Stimulated activated CD8-positive, alpha-beta memory T cell treated with anti-CD3 and anti-CD28 coated beads, Interleukin-2, amount 100 ng/mL, for 1 hour (primary cell): ENCODE results near the gene CPNE4.
"Not testable (repeated sequence)": the region's sequence is repeated elsewhere in the genome, so short reads cannot be mapped to it uniquely, and the experiment has no call there.

Experiments used
- DNase-seq, 2 donors: peaks; one replicate each; pipeline ENCODE4 v3.0.0-alpha.2; 2020; ENCODE audit warnings: low read depth in 2 of 2

Gene CPNE4

DNA sequence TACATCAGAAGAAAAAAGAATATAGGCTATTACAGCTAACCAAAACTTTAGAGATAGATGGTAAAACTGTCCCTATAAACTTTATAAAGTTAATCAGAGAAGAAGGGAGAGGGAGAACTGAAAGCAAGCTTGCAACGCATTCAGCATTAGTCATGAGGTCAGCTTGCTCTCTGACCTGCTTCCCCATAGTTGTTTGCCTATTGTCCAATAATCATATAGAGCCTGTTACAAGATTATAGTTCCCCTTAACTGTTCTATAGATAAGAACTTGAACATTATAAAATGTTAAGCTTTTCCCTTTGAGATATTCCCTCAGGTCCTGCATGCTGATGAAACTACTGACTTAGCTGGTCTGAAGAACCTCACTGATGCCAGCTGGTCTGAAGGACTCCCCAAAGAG lies 74.5 kb downstream of the CPNE4 start:
- DNase-seq: no peak

DNA sequence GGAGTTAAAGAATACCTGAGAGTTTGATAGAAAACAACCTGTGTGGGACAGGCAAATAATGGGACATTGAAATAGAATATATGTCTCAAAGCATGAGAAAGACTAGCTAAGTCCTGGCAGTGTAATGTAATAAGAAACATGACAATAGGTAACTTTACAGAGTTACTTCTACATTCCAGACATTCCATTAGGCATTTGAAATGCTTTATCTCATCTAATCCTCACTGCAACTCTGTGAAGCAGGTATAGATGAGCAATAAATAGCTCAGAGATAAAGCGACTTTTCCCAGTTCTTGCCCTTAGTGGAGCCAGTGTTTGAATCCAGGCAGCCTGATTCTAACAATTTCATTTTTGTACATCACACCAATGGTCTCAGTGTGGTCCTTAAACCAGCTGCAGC lies 76.8 kb downstream of the CPNE4 start:
- DNase-seq: no peak

DNA sequence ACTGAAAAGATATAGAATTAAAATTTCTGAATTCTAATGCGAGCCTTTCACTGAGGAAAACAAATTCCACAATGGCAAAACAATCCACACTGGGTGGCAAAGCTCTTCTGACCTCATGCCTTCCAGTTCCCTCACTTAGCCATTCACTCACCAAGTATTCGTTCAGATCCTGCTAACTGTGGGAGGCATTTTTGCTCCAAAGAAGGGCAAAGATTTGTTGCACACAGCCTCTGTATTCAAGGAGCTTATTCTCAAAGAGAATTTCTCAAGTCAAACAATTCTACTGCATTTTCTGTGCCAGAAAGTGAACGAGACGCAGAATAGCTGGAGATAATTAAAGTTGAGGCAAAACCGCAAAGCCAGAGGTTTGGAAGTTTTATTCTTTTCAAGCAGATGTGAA lies 77.3 kb downstream of the CPNE4 start:
- no peak for DNase-seq

DNA sequence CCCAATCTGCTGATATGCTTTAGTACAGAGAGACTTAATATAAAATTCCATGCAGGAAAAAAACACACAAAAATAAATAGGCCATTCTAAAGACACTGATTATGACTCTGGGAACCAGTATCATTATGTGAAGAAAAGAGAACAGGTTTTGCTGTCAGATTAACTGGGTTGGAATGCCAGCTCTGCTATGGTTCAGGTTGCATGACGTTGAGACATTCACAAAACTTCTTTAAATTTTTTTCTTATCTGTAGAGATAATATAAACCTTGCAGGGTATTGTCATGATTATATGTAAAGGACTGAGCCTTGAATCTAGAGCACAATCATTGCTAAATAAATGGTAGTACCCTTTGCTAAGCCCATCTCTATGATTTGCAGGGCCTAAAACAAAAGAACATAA lies 86.0 kb downstream of the CPNE4 start:
- no peak for DNase-seq

DNA sequence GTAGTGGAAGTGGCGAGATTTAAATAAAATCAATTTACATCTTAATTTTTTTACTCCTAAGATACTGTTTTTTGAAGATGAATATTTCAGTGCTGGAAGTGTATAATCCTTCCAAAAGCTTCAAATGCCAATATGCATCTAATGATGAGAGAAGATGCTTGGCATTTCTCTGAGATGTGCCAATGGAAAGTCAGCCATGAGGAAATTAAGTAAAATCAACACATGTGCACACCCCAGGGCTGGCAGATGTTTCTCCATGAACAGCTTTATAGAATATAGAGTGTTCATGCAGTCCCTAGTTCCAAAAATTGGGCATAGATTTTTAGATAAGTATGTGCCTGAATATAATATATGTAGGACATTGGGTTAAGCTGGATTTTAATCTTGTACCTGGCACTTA lies 90.1 kb downstream of the CPNE4 start:
- no peak for DNase-seq

DNA sequence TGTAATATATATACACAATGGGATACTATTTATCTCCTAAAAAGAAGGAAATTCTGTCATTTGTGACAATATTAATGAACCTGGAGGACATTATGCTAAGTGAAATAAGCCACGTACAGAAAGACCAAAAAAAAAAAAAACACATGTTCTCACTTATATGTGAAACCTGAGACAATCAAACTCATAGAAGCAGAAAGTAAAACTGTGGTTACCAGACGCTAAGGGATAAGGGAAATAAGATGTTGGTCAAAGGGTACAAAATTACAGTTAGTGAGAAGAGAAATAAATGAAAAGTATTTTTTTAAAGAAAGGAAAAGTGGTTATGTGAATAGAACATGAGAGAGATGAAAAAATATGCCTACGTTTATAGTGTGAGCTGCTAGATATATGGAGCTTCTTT lies 101.1 kb downstream of the CPNE4 start:
- no peak for DNase-seq

DNA sequence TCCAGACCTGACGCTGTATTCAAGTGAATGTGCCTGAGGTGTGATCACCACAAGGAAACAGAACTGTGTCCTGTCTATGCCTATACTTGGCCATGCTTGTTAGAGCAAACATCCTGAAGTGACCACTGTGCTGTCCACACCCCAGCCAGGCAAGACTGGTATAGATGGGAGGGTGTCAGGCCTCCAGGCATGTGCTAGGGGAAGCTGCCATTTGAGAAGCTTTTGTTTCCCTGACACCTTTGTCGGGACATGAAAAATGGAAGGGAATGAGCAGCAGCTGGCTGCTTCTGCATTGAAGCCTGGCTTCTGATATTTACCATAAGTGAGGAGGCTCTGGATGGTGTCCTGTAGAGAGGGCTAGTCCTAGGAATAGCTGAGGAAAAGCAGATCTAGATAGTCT lies 106.2 kb downstream of the CPNE4 start:
- no peak for DNase-seq

DNA sequence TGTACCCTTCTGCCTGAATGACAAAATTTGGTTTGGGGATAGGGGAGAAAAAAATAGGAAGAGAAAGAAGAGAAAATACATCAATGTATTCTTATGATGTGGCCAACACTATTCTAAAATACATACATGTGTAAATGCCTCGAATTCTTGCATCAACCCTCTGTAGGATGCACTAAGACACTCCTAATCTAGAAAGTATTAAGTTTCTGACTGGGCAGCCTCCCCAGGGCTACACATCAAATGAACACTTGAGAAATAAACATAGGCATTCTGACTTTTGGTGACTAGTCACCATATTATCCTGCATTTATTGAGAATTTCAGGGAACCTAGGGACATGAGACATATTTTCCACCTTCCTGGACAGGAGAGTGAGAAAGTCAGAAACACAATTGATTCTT lies 109.2 kb downstream of the CPNE4 start:
- DNase-seq: no peak

DNA sequence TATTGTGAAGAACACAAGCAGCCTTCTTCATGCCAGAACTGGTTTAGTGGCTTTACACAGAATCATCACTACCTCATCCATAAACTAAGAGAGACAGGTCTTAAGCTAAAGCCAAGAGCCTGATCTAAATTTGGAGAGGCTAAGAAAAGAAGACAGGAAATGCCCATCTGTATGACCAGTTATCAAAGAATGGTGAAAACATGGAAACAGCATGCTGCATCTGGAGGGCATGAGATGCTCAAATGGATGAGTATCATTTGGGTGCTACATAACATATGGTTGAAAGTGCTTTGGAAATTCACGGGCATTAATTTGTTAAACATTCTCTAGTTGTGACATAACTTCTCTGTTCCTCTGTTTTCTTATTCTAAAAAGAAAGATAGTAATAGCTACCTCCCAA lies 112.5 kb downstream of the CPNE4 start:
- DNase-seq: no peak

DNA sequence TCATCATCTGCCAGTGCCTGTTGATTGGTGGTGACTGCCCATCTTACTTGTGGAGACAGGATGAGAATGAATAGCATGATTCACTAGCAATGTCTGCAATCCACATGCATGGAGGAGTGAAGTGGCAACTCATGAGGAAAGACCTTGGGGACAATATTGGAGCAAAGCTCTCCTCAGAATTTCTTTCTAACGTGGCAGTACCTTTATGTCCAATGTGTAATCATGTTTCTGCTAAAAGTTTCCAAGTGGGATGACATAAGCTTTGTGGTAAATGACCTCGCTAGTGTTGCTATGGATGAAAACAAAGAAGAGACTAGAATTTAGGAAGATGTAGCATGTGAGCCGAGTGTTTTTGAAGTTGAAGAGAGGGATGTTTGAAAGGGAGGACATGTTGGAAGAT lies 117.8 kb downstream of the CPNE4 start:
- DNase-seq: no peak

DNA sequence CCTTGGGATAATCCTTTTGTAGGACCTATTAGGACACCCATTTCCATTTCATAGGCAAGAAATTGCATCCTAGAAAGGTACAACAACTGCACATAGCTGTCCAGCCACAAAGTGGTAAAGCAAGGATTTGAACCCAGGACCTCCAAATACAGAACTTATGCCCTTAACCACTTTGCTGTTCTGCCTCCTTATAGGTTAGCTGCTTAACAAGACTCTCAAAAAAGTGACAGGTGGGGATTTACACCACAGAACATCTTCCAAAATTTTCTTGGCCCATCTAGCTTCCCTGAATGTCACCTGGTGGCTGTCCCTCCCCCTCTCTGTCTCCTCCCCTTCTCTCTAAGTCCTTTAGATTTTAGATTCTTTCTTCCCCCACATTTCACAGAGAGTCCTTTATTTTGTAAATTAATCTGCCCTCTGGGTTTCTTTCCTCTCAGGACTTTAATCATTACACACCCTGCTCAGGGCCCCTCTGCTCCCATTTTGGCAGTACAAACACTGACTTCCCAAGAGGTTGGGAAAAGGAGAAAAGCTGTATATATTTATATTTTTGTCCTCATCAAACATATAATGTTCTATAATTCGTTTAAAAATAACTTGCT lies 120.6 kb downstream of the CPNE4 start:
- no peak for DNase-seq

DNA sequence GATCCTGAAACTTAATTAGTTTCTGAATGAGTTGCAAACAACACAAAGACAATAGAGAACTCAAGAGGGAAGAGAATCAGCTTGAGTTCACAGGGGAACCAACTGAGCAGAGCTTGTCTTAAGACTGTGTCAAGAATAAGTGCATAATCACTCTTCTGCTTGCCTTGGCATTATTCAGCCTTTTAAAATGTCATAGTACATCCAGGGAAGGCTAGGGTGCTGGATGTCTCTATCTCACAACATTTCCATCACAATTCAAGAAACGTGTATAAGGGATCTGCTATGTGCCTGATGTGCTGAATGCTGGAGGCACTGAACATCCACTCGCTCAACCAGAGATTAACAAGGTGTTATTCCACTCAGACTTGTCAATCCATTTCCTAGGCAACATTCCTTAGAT lies 122.6 kb downstream of the CPNE4 start:
- no peak for DNase-seq

DNA sequence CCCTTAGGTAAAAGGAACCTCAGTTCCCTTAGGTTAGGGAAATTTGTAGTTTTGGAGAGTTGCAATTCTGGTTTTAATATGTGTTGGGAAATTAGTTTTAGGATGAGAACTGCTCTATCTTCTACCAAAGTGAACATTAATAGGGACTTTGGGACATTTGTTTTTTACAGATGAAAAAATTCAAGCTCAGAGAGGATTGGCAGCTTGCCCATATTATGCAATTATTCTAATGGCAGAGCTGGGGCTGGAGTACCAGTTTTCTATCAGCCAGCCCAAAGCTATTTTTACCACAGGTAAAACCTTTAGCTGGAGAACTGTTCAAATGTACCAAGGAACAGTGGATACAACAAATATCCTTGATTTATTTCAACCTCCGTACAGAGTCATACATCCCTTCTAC lies 127.0 kb downstream of the CPNE4 start:
- no peak for DNase-seq

DNA sequence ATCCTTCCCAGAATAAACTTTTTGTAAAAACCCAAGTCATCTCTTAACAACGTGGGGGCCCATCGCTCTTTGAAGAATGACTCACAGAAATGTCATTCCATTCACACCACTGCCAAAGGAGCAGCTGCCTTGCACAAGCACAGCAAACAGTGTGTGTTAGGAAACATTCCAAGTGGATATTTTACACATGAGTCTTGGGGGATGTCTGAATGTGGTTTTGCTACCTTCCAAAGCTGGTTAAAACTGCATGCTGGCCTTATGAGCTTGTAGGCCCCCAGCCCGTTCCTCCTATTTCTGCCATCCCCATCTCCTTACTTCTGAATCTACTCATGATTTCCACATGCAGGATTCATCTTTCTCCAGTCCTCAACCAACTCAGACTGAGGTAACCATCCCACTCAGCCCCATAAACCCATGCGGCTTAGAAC lies 130.8 kb downstream of the CPNE4 start:
- no peak for DNase-seq

DNA sequence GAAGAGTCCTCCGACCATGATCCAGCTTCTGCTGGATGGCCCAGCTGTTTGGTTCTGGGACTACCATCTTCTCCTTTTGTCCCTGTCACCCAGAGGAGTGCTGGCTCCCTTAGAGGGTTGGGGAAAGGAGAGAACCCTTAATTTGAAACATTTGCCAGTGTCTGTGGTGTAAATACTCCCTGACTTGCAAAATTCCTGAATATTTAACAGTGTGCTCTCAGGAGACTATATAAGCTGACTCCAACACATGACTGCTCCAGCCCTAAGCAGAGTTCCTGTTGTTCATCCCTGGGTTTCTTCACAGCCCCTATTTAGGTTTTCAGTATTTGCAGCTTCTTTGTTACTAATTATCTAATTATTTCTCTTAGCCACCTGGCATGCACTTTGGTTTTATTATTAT lies 133.1 kb downstream of the CPNE4 start:
- no peak for DNase-seq

DNA sequence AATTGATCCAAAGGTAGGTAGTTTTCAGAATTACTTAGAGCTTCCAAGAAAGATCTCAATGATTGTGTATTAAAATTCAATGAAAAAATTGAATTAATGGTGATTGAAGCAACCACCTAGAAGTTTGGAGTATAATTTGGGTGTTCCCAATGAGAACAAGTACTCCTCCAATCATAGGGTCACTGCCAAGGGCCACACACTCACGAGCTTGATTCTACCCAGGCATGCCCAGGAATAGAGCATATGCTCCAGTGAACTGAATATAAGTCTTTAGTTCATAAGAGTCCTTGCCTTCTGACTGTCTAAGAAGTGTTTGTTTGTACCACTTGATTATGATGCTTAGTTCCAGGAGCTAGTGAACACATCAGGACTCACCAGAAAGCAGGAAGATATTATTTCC lies 133.9 kb downstream of the CPNE4 start:
- DNase-seq: no peak

DNA sequence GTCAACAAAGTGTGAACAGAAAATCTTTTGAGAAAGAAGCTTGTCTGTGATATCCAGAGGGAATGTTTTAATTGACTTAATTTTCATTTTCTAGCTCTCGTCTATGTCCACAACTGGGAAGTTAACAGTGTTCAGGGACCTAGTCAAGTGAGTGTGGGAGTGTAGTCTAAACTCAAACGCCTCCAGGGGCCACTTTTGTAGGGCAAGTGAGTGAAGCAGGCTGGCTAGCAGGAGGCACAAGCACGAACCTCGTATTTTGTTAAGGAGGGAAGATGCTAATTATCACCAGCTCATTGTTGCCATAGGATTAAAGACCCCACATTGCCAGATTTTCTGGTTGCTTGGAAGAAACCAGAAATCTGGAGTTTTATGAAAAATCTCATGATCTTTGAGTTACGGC lies 135.8 kb downstream of the CPNE4 start:
- no peak for DNase-seq

DNA sequence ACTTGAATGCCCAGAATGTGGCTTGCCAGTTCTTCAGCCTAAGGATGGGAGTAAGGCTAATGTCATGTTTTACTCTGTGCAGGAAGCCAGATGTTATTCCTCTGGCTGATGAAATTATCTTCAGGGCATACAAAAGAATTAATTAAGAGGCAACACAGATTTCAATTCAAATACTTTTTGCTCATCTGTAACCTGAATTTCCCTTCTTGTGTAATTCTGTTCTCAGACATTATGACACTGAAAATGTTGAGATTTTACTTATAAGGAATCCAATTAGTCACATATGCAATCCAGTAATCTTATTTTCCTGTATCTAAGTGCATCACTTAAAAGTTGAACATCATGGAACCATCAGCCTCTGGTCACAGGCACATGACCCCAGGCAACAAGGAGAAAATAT lies 136.5 kb downstream of the CPNE4 start:
- DNase-seq: no peak

DNA sequence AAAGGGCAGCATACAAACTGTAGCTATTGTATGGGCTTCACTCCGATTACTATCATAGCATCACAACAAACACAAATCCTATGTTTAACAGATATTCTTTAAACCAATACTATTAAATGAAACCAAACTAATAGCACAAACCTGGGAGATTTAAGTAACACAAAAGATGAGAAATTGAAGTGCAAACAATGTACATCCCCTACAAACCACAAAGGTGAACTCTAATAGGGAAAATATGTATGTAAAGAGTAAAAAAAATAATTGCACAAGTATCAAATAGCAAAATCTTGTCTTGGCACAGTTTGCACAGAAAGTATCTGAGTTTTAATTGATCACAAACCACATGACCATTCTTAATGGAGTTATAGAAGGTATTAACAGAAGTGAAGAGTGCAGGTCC lies 138.5 kb downstream of the CPNE4 start:
- DNase-seq: no peak

DNA sequence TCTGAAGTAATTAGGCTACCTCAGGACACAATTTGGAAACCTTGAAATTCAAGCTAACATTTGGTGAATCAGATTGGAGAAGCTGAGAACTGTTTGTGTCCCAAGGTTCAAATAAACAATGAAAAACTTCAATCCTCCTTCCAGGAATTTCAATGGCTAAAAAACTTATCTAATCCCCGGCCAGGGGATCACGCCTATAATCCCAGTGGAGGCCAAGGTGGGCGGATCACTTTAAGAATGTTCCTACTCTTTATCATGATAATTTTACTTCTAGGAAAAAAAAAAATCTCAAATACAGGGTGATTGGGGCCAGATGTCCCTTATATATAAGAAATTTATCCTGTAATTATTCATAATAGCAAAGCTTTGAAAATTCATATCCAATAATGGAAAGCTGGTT lies 139.0 kb downstream of the CPNE4 start:
- no peak for DNase-seq

DNA sequence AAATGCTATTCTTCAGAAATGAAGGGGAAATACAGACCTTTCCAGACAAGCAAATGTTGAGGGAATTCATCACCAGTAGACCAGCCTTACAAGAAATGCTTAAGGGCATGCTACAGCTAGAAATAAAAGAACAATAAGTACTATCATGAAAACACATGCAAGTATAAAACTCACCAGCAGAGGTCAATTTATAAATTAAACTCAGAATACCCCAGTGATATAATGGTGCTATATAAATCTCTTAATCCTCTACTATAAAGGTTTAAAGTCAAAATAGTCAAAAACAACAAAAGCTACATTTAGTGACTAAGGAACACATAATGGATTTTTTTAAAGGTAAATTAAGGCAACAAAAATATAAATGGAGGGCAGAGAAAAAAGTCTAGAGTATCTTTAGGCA lies 142.5 kb downstream of the CPNE4 start:
- no peak for DNase-seq

DNA sequence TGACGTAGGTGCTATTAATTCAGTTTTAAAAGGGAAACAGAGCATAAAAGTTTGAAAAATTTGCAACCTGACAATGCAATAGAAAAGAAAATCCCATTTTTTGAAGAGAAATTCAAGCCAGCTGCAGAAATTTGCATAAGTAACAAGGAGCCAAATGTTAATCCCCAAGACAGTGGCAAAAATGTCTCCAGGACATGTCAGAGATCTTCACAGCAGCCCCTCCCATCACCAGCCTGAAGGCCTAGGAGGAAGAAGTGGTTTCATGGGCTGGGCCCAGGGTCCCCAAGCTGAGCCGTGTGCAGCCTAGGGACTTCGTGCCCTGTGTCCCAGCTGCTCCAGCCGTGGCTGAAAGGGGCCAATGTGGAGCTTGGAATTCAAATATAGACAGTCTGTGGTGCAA lies 148.9 kb downstream of the CPNE4 start:
- not testable (repeated sequence) for DNase-seq

DNA sequence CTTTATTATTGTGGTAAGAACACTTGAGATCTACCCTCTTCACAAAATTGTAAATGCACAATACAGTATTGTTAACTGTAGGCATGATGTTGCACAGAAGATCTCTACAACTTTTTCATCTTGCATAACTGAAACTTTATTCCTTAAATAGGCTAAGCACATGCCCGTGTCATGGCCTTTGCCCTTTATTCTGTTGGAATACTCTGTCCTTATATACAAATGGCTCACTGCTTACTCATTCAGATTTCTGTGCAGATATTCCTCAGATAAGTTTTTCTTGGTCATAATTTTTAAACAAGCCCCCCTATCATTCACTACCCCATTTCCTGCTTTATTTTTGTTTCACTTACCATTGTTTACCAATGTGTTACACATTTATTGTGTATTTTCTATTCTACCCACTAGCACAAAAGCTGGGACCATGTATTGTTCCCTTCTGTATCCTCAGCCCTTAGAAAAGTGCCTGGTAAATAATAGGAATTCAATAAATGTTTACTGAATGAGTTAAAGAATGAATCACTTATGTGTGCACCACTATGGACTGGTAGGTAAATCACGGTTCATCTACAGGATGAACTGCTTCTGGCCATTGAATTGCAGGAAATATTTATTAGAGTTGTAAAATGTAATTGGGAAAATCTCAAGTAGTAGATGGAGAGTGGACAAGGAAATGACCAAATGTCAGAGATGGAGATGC lies 151.0 kb downstream of the CPNE4 start:
- no peak for DNase-seq

DNA sequence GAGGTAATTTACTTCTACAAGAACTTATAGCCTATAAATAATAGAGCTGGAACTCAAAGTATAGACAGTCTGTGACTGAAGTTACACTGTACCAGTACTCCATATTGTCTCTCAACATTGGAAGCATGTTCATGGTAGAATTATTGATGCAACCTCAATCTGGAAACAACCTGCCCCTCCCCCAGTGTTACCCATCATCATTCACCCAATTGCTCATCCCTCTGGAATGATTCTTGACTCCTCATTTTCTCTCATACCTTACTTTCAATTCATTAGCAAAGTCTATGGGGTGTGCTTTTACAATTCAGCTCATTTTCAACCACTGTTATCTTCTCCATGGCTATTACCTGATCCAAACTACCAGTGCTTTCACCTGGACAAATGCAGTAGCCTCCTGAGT lies 151.7 kb downstream of the CPNE4 start:
- no peak for DNase-seq
